Neural cell (in vitro differentiated cells): ENCODE data around the gene SRF. TPM values are rescaled to one million over a fixed set of nuclear protein-coding genes. Genes with fewer than 3 reads are reported as not detected.

Experiments
- H2AFZ ChIP-seq: fragments of 200-600, 300-800 bp; sonication (generic), shearing (Covaris generic); 2 replicates; pipeline ENCODE4 v1.6.0; 2014; ENCODE audit warnings: low read depth, mild to moderate bottlenecking, antibody characterized with exemption, low read length, moderate library complexity
- H3F3A ChIP-seq: fragments of 200-600 bp; shearing (Covaris generic); 2 replicates; pipeline ENCODE4 v1.6.1; 2016; ENCODE audit warnings: mild to moderate bottlenecking, moderate library complexity, mixed read lengths, antibody characterized with exemption, low read length; ENCODE audit not compliant: insufficient read depth, poor library complexity, severe bottlenecking
- H3K27ac ChIP-seq: fragments of 200-600, 300-800 bp; sonication (generic), shearing (Covaris generic); 2 replicates; pipeline ENCODE4 v1.5.1; 2014; ENCODE audit warnings: mild to moderate bottlenecking, low read length, moderate library complexity
- H3K27me3 ChIP-seq: fragments of 300-800, 200-600 bp; sonication (generic), shearing (Covaris generic); 2 replicates; pipeline ENCODE4 v1.6.0; 2014; ENCODE audit warnings: mild to moderate bottlenecking, low read depth, low read length, moderate library complexity; ENCODE audit not compliant: insufficient read depth
- H3K36me3 ChIP-seq: fragments of 300-800, 200-600 bp; sonication (generic), shearing (Covaris generic); 2 replicates; pipeline ENCODE4 v1.5.1; 2014; ENCODE audit warnings: mild to moderate bottlenecking, antibody characterized with exemption, low read length, moderate library complexity; ENCODE audit not compliant: insufficient read depth
- H3K4me2 ChIP-seq: fragments of 300-800, 200-600 bp; sonication (generic), shearing (Covaris generic); 2 replicates; pipeline ENCODE4 v1.6.0; 2014; ENCODE audit warnings: mild to moderate bottlenecking, low read length
- H3K4me3 ChIP-seq: fragments of 300-800, 200-600 bp; sonication (generic), shearing (Covaris generic); 2 replicates; pipeline ENCODE4 v1.5.1; 2014; ENCODE audit warnings: mild to moderate bottlenecking, low read length, moderate library complexity
- H3K79me2 ChIP-seq: fragments of 200-600 bp; shearing (Covaris generic); replicated peaks from 2 replicates; pipeline ENCODE4 v1.6.0; 2014; ENCODE audit warnings: mild to moderate bottlenecking, low read length, moderate library complexity; ENCODE audit not compliant: insufficient read depth
- H3K9ac ChIP-seq: fragments of 300-800, 200-600 bp; sonication (generic), shearing (Covaris generic); 2 replicates; pipeline ENCODE4 v1.6.1; 2016; ENCODE audit warnings: mild to moderate bottlenecking, low read length, mixed read lengths
- H3K9me2 ChIP-seq: fragments of 200-600 bp; shearing (Covaris generic); 2 replicates; pipeline ENCODE4 v1.6.1; 2016; ENCODE audit warnings: mild to moderate bottlenecking, low read length, mixed read lengths; ENCODE audit not compliant: insufficient read depth
- H3K9me3 ChIP-seq: fragments of 200-600, 300-800 bp; sonication (generic), shearing (Covaris generic); 2 replicates; pipeline ENCODE4 v1.6.1; 2016; ENCODE audit warnings: mild to moderate bottlenecking, mixed run types, low read length, moderate library complexity, mixed read lengths
- H4K20me1 ChIP-seq: fragments of 200-600 bp; shearing (Covaris generic); 2 replicates; pipeline ENCODE4 v1.6.1; 2016; ENCODE audit warnings: mild to moderate bottlenecking, mixed run types; ENCODE audit not compliant: insufficient read depth
- EP300 ChIP-seq: fragments of 450-650 bp; conservative IDR thresholded peaks from 2 replicates; pipeline ENCODE4 v1.6.1; 2014; ENCODE audit warnings: antibody characterized with exemption, mild to moderate bottlenecking, moderate library complexity; ENCODE audit not compliant: poor library complexity, severe bottlenecking
- EZH2 ChIP-seq: fragments of 200-600, 300-800 bp; shearing (Covaris generic), sonication (generic); IDR thresholded peaks from 2 replicates; pipeline ENCODE4 v1.6.1; 2014; ENCODE audit warnings: antibody characterized with exemption, low read length, borderline replicate concordance, mild to moderate bottlenecking; ENCODE audit not compliant: insufficient read depth, poor library complexity, severe bottlenecking
- MXI1 ChIP-seq: fragments of 450-650 bp; conservative IDR thresholded peaks from 2 replicates; pipeline ENCODE4 v1.6.1; 2014; ENCODE audit warnings: antibody characterized with exemption, mild to moderate bottlenecking; ENCODE audit not compliant: poor library complexity, severe bottlenecking
- POLR2AphosphoS5 ChIP-seq: IDR thresholded peaks from 2 replicates; pipeline ENCODE4 v1.6.1; 2012
- RAD21 ChIP-seq: fragments of 450-650 bp; conservative IDR thresholded peaks from 2 replicates; pipeline ENCODE4 v1.6.1; 2014; ENCODE audit warnings: antibody characterized with exemption, mild to moderate bottlenecking, moderate library complexity
- SMC3 ChIP-seq: fragments of 450-650 bp; conservative IDR thresholded peaks from 2 replicates; pipeline ENCODE4 v1.6.1; 2014; ENCODE audit warnings: antibody characterized with exemption, mild to moderate bottlenecking, moderate library complexity; ENCODE audit not compliant: poor library complexity
- TAF1 ChIP-seq: IDR thresholded peaks from 2 replicates; pipeline ENCODE4 v1.6.1; 2012; ENCODE audit warnings: low read depth
- polyA plus RNA-seq: library from polyadenylated mRNA; depleted of rRNA; stranded (reverse); fragments of >200 nt; gene quantifications from 2 replicates; pipeline ENCODE4 v1.2.3, GENCODE V29; 2014
- TF ChIP-seq, protein P1 (sequence below): IDR thresholded peaks from 2 replicates; pipeline ENCODE4 v1.6.1; 2012; ENCODE audit warnings: borderline replicate concordance
- TF ChIP-seq, protein P2 (sequence below): fragments of 450-650 bp; IDR thresholded peaks from 2 replicates; pipeline ENCODE4 v1.5.1; 2014; ENCODE audit warnings: antibody characterized with exemption, mild to moderate bottlenecking, moderate library complexity; ENCODE audit not compliant: poor library complexity, severe bottlenecking

Gene SRF
- polyA plus RNA-seq, 1 donor from 2014 or later, result 24.8 TPM

DNA sequence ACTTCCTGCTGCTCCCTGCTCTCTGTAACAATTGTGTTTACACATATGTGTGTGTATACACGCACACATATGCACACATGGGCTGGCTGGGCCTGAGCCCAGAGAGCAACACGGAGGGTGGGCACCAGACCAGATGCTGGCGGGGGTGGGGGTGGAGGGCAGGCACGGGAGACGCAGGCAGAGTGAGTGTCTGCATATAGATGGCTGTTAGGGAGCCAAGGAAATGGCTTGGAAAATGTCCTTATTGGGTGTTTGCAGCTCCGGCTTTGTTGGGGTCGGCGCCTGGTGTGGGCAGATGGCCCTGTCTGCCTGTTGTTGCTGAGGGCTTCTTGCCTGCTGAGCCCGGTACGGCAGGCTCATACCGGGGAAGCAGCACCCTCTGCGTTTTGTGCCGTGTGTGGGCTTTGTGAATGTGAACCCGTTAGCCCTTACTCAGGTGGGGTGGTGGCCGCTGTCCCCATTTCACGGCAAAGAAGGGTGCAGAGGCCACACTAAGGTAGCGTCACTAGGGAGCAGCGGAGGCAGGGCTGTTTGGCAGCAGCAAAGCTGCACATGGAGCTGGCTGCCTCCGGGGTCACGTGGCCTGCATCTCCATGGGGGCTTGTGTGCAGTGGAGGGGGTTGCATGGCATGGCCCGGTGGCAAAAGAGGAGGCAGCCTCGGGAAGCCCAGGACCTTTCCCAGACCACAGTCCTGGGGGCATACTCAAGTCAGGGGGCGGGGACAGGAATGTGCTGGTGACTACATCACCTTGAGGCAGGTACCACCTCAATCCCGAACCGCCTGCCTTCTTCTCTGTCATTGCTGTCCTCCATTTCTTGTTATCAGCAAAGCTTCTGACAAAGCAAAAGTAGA, 47.4 kb upstream of the SRF start:
- Histone ChIP-seq H3K27me3 (no peaks in the 10 kb centered on the region), H2AFZ (no peak overlapping the region), H3K36me3 (no peaks in the 10 kb centered on the region), H3K4me2 (no peak overlapping the region), H3K4me3 (no peak overlapping the region), H3K9me3 (no peaks in the 10 kb centered on the region), H3K9ac (no peak overlapping the region), H4K20me1 (no peaks in the 10 kb centered on the region), H3F3A (no peaks in the 10 kb centered on the region), H3K79me2 (no peaks in the 10 kb centered on the region), H3K9me2 (no peaks in the 10 kb centered on the region), H3K27ac (no peak overlapping the region)
- TF ChIP-seq EP300, result no peak
- no peak for TF ChIP-seq RAD21
- no peak for TF ChIP-seq MXI1
- TF ChIP-seq TAF1, result no peak
- TF ChIP-seq, protein P1, sequence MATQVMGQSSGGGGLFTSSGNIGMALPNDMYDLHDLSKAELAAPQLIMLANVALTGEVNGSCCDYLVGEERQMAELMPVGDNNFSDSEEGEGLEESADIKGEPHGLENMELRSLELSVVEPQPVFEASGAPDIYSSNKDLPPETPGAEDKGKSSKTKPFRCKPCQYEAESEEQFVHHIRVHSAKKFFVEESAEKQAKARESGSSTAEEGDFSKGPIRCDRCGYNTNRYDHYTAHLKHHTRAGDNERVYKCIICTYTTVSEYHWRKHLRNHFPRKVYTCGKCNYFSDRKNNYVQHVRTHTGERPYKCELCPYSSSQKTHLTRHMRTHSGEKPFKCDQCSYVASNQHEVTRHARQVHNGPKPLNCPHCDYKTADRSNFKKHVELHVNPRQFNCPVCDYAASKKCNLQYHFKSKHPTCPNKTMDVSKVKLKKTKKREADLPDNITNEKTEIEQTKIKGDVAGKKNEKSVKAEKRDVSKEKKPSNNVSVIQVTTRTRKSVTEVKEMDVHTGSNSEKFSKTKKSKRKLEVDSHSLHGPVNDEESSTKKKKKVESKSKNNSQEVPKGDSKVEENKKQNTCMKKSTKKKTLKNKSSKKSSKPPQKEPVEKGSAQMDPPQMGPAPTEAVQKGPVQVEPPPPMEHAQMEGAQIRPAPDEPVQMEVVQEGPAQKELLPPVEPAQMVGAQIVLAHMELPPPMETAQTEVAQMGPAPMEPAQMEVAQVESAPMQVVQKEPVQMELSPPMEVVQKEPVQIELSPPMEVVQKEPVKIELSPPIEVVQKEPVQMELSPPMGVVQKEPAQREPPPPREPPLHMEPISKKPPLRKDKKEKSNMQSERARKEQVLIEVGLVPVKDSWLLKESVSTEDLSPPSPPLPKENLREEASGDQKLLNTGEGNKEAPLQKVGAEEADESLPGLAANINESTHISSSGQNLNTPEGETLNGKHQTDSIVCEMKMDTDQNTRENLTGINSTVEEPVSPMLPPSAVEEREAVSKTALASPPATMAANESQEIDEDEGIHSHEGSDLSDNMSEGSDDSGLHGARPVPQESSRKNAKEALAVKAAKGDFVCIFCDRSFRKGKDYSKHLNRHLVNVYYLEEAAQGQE, result no peak
- no peak for TF ChIP-seq EZH2
- TF ChIP-seq, protein P2, sequence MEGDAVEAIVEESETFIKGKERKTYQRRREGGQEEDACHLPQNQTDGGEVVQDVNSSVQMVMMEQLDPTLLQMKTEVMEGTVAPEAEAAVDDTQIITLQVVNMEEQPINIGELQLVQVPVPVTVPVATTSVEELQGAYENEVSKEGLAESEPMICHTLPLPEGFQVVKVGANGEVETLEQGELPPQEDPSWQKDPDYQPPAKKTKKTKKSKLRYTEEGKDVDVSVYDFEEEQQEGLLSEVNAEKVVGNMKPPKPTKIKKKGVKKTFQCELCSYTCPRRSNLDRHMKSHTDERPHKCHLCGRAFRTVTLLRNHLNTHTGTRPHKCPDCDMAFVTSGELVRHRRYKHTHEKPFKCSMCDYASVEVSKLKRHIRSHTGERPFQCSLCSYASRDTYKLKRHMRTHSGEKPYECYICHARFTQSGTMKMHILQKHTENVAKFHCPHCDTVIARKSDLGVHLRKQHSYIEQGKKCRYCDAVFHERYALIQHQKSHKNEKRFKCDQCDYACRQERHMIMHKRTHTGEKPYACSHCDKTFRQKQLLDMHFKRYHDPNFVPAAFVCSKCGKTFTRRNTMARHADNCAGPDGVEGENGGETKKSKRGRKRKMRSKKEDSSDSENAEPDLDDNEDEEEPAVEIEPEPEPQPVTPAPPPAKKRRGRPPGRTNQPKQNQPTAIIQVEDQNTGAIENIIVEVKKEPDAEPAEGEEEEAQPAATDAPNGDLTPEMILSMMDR, result no peak
- TF ChIP-seq POLR2AphosphoS5, result no peak
- no peak for TF ChIP-seq SMC3

DNA sequence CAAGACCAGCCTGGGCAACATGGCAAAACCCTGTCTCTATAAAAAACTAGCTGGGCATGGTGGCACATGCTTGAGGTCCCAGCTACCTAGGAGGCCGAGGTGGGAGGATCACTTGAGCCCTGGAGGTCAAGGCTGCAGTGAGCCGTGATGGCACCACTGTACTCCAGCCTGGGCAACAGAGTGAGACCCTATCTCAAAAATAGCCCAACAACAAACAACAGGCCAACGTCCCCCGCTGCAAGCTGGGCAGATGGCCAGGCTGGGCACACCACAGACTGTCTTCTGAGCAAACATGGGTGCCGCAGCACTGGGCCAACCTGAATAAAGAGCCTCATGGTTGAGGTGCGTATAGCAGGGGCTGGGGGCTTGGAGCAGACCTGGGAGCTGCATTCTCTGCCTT, 46.6 kb upstream of the SRF start:
- Histone ChIP-seq H3K4me3 (no peak overlapping the region), H3K27me3 (no peaks in the 10 kb centered on the region), H3K27ac (no peak overlapping the region), H3F3A (no peaks in the 10 kb centered on the region), H3K36me3 (no peaks in the 10 kb centered on the region), H3K4me2 (no peak overlapping the region), H2AFZ (no peak overlapping the region), H3K9ac (no peak overlapping the region), H4K20me1 (no peaks in the 10 kb centered on the region), H3K79me2 (no peaks in the 10 kb centered on the region), H3K9me2 (no peaks in the 10 kb centered on the region), H3K9me3 (no peaks in the 10 kb centered on the region)
- TF ChIP-seq POLR2AphosphoS5, result no peak
- TF ChIP-seq, protein P1, result no peak
- no peak for TF ChIP-seq TAF1
- no peak for TF ChIP-seq EZH2
- no peak for TF ChIP-seq SMC3
